ENCODE data around the gene DNER. TPM values are rescaled to one million over a fixed set of nuclear protein-coding genes. Genes with fewer than 3 reads are reported as not detected.

The DNER gene
- total RNA-seq, 1 donor = 0.72 TPM

DNA sequence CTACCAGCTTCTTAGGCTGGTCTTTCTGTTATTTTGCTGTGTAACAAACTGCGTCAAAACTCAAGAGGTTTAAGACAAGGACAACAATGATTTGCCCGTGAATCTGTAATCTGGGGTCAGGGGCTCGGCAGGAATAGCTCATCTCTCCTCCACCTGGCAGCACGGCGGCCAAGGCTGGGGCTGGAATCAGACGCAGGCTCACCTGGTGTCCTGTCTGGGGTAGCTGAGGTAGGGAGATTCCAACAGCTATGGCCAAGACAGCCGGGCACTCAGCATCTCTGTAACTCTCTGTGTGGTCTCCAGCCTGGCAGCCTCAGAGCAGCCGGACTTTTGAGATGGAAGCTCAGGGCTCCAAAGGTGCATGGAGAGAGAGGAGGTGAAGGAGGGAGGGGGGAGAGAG lies 42.3 kb downstream of the DNER start:
- H3K4me3 ChIP-seq (ENCODE audit: low read depth, low read length) = no peak overlapping the region
- TF ChIP-seq, protein P1, sequence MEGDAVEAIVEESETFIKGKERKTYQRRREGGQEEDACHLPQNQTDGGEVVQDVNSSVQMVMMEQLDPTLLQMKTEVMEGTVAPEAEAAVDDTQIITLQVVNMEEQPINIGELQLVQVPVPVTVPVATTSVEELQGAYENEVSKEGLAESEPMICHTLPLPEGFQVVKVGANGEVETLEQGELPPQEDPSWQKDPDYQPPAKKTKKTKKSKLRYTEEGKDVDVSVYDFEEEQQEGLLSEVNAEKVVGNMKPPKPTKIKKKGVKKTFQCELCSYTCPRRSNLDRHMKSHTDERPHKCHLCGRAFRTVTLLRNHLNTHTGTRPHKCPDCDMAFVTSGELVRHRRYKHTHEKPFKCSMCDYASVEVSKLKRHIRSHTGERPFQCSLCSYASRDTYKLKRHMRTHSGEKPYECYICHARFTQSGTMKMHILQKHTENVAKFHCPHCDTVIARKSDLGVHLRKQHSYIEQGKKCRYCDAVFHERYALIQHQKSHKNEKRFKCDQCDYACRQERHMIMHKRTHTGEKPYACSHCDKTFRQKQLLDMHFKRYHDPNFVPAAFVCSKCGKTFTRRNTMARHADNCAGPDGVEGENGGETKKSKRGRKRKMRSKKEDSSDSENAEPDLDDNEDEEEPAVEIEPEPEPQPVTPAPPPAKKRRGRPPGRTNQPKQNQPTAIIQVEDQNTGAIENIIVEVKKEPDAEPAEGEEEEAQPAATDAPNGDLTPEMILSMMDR (IDR thresholded peaks at IDR 0.05; ENCODE audit: insufficient read depth, low read length) = no peak
- DNase-seq (ENCODE audit: low read depth) = no peak

DNA sequence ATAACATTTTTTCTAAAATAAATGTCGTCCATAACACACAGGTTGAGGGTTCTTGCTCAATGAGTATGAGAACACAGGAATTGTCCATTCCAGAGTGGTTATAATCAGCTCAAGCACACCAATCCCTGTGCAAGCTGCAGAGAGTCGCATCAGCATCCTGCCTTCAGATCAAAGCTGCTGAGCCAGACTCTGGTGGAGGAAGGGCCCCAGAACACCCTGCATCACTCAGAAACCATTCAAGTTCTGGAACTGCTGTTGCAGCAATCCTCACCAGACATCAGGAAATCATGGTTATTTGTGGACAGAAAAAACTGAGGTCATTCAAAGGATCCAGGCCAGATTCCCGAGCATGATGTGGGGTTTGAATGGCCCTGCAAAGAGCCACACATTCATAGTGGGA lies 44.5 kb downstream of the DNER start:
- DNase-seq (ENCODE audit: low read depth) = no peak
- TF ChIP-seq, protein P1 (IDR thresholded peaks at IDR 0.05; ENCODE audit: insufficient read depth, low read length) = no peak
- H3K4me3 ChIP-seq (ENCODE audit: low read depth, low read length) = no peak overlapping the region

DNA sequence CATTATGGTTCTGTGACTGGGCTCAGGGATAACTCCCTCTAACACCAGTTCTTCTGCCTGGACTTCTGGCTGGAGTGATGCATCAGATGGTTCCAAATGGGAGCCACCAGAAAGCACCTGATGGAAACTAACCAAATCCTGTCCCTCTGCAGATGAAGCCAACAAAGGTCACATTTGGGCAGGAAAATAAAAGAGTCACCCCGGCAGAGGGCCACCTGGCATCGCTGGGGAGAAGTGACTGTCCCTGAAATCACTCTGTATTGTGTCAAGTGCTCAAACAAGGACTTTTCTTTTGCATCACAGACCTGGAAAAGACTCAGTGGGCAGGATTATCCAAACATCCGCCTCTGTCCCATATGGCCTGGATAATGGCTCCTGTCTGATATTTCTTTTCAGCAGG lies 47.5 kb downstream of the DNER start:
- H3K4me3 ChIP-seq (ENCODE audit: low read depth, low read length) = no peak overlapping the region
- no peak for DNase-seq (ENCODE audit: low read depth)
- TF ChIP-seq, protein P1 (IDR thresholded peaks at IDR 0.05; ENCODE audit: insufficient read depth, low read length) = no peak

DNA sequence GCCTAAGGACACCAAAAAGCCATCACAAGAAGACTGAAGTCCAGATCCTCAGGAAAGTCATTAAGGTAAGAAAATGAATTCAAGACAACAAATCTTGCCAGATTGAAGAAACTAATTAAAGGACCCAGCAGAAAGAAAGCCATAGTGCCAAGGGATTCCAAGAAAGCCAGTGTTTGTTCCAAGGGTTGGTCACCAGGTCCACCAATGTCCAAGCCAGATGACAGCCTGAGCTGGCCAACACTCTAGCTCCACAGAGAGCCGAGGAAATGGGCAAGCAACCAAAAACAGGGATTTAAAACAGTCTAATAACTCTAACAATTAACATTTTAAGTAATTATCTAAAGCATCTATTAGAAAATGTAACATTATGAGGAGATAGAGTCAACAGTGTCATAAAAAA lies 49.2 kb downstream of the DNER start:
- H3K4me3 ChIP-seq (ENCODE audit: low read depth, low read length) = no peak overlapping the region
- no peak for DNase-seq (ENCODE audit: low read depth)
- TF ChIP-seq, protein P1 (IDR thresholded peaks at IDR 0.05; ENCODE audit: insufficient read depth, low read length) = no peak

DNA sequence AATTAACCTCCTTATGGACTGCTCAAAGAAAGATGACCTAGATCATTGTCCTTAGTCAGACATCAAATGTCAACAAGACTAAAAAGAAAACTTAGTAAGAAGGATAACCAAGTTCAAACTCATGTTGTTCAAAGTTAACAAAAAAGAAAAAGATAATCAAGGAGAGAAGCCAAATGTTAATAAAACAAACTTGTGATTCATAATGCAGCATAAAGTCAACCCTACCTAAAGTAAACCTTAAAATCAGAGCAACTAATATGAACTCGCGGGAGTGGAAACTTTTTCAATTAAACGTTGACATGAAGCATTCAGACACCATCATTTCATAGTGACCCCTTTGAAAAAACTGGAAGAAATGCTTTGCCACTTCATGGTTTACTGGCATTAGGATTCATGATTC lies 52.9 kb downstream of the DNER start:
- no peak overlapping the region for H3K4me3 ChIP-seq (ENCODE audit: low read depth, low read length)
- DNase-seq (ENCODE audit: low read depth) = no peak
- TF ChIP-seq, protein P1 (IDR thresholded peaks at IDR 0.05; ENCODE audit: insufficient read depth, low read length) = no peak

DNA sequence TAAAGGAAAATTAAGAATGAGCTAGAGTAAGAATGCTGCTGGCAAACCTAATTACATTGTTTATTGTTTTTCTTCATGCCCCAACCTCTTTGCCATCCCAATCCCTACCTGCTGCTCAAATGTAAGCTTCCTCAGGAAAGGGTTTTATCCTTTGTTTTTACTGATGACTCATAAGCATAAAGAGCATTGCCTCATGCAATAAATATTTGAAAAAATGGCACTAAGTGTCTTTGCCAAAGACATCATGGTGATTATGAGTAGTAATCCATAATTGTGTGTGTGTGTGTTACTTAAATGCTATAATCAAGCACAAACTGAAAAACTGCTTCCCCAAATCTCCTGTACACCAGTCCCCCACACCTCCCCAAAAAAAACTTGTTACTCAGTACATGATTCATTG lies 53.4 kb downstream of the DNER start:
- H3K4me3 ChIP-seq (ENCODE audit: low read depth, low read length) = no peak overlapping the region
- TF ChIP-seq, protein P1 (IDR thresholded peaks at IDR 0.05; ENCODE audit: insufficient read depth, low read length) = no peak
- no peak for DNase-seq (ENCODE audit: low read depth)

DNA sequence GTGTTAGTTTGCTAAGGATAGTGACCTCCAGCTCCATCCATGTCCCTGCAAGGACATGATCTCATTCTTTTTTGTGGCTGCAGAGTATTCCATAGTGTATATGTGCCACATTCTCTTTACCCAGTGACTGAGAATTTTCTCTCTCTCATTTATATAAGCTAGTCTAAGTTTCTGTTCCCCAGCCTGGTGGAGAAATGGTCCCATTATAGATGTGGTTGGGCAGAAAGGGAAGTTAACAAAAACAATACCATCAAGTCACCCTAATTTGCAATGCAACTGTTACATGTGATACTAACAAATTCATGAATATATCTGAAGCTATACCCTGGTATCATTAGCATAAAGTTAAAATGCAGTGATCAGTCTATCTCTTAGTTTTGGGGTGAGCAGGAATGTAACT lies 54.0 kb downstream of the DNER start:
- DNase-seq (ENCODE audit: low read depth) = no peak
- no peak overlapping the region for H3K4me3 ChIP-seq (ENCODE audit: low read depth, low read length)
- TF ChIP-seq, protein P1 (IDR thresholded peaks at IDR 0.05; ENCODE audit: insufficient read depth, low read length) = no peak
